ENCODE results near the gene TTLL8. TPM values are rescaled to one million over a fixed set of nuclear protein-coding genes. Genes with fewer than 3 reads are reported as not detected.

TTLL8 gene
- total RNA-seq, 1 experiment from 2014 or later, result not detected

DNA sequence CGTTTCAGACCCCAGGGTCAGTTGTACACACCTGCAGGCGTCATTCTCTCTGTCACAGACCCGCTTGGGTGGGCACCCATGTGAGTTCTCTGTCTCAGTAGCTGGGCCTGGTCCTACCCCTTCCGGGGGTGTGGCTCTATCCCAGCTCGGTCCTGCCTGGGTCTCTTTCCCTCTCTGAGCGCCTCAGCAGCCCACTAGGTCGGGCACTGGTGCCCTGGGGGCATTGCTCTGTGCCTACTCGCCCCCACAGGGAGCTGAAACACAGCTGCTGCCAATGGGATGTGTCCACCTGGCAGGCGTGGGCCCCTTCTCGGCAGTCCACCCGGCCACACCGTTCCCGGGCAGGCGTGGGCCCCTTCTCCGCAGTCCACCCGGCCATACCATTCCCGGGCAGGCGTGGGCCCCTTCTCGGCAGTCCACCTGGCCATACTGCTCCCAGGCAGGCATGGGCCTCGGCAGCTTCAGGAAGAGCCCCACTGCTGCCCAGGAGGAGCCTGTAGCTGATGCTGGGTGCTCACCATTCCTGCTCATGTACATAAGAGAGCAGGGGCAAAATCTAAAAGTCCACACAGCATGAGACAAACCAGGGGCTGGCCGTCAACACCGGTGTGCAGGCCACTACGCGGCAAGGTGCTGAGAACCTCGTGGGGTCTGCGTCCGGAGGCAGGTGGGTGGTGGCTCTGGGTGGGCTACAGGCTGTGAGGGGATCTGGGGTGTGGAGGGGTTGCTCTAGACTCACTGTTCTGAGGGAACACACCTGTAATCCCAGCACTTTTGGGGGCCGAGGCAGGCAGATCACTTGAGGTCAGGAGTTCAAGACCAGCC lies 14.8 kb upstream of the TTLL8 start:
- CTCF ChIA-PET, result no interaction called here
- no peaks in the 10 kb centered on the region for H3K36me3 ChIP-seq (ENCODE audit: control insufficient read depth, insufficient read depth, low read length)
- no peak for TF ChIP-seq TCF7L2 (IDR thresholded peaks at IDR 0.05; ENCODE audit: low read depth, low read length)
- TF ChIP-seq, protein P1, sequence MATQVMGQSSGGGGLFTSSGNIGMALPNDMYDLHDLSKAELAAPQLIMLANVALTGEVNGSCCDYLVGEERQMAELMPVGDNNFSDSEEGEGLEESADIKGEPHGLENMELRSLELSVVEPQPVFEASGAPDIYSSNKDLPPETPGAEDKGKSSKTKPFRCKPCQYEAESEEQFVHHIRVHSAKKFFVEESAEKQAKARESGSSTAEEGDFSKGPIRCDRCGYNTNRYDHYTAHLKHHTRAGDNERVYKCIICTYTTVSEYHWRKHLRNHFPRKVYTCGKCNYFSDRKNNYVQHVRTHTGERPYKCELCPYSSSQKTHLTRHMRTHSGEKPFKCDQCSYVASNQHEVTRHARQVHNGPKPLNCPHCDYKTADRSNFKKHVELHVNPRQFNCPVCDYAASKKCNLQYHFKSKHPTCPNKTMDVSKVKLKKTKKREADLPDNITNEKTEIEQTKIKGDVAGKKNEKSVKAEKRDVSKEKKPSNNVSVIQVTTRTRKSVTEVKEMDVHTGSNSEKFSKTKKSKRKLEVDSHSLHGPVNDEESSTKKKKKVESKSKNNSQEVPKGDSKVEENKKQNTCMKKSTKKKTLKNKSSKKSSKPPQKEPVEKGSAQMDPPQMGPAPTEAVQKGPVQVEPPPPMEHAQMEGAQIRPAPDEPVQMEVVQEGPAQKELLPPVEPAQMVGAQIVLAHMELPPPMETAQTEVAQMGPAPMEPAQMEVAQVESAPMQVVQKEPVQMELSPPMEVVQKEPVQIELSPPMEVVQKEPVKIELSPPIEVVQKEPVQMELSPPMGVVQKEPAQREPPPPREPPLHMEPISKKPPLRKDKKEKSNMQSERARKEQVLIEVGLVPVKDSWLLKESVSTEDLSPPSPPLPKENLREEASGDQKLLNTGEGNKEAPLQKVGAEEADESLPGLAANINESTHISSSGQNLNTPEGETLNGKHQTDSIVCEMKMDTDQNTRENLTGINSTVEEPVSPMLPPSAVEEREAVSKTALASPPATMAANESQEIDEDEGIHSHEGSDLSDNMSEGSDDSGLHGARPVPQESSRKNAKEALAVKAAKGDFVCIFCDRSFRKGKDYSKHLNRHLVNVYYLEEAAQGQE (IDR thresholded peaks at IDR 0.05; ENCODE audit: insufficient read depth in 1 of 2, low read depth in 2 of 2, low read length in 1 of 2), result no peak
- TF ChIP-seq, protein P2, sequence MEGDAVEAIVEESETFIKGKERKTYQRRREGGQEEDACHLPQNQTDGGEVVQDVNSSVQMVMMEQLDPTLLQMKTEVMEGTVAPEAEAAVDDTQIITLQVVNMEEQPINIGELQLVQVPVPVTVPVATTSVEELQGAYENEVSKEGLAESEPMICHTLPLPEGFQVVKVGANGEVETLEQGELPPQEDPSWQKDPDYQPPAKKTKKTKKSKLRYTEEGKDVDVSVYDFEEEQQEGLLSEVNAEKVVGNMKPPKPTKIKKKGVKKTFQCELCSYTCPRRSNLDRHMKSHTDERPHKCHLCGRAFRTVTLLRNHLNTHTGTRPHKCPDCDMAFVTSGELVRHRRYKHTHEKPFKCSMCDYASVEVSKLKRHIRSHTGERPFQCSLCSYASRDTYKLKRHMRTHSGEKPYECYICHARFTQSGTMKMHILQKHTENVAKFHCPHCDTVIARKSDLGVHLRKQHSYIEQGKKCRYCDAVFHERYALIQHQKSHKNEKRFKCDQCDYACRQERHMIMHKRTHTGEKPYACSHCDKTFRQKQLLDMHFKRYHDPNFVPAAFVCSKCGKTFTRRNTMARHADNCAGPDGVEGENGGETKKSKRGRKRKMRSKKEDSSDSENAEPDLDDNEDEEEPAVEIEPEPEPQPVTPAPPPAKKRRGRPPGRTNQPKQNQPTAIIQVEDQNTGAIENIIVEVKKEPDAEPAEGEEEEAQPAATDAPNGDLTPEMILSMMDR (IDR thresholded peaks at IDR 0.05), result no peak
- TF ChIP-seq POLR2AphosphoS5 (IDR thresholded peaks at IDR 0.05; ENCODE audit: low read depth, low read length), result no peak
- no peak for TF ChIP-seq SIN3A (IDR thresholded peaks at IDR 0.05; ENCODE audit: borderline replicate concordance, insufficient read depth, low read depth, low read length)

DNA sequence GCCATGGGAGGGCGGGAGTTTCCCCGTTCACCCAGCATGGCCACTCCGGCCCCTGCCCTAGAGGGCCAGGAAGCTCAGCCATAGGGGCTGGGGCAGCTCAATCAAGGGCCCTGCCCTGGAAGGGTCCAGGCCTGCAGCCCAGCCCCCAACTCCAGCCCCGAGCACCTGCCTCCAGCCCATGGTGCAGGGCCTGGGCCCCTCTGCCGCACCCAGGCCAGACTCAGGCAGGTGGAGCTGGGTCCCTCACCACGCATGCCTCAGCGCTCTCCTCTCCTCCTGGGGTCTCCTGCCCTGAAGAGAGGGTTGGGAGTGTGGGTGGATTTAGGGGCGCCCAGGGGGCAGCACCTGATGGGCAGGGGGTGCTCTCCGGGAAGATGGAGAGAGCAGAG lies 14.1 kb upstream of the TTLL8 start:
- CTCF ChIA-PET, result interaction anchor here (0.6 kb wide), 1 partner anchor 59 kb away, joined by 3 read pairs; no protein-coding TSS in a partner anchor
- no peaks in the 10 kb centered on the region for H3K9me3 ChIP-seq (ENCODE audit: control insufficient read depth, insufficient read depth, low read depth, low read length)
- TF ChIP-seq, protein P2 (IDR thresholded peaks at IDR 0.05), result no peak
- no peak for TF ChIP-seq SIN3A (IDR thresholded peaks at IDR 0.05; ENCODE audit: borderline replicate concordance, insufficient read depth, low read depth, low read length)
- no peak for TF ChIP-seq POLR2AphosphoS5 (IDR thresholded peaks at IDR 0.05; ENCODE audit: low read depth, low read length)
- no peak for TF ChIP-seq TCF7L2 (IDR thresholded peaks at IDR 0.05; ENCODE audit: low read depth, low read length)
- TF ChIP-seq, protein P1 (IDR thresholded peaks at IDR 0.05; ENCODE audit: insufficient read depth in 1 of 2, low read depth in 2 of 2, low read length in 1 of 2), result no peak
- in situ Hi-C loops (cut with HindIII; ENCODE audit: low pct_unique_long_range_greater_than_20kb, low sequenced_read_pairs), result no loop called here
- no peaks in the 10 kb centered on the region for H3K27me3 ChIP-seq (ENCODE audit: control insufficient read depth, insufficient read depth, low read length)
- no peaks in the 10 kb centered on the region for H3K4me1 ChIP-seq (ENCODE audit: control insufficient read depth, insufficient read depth, low read length)
- BruUV-seq (replicated peaks), result no TSS peak
- H3K27ac ChIP-seq (ENCODE audit: low read length), result no peak overlapping the region
- H3K4me3 ChIP-seq (ENCODE audit: low read depth in 2 of 2, low read length in 2 of 2), result no peak overlapping the region
- DNase-seq (ENCODE audit: low read depth, low spot score), result no peak
- no peak for ATAC-seq
- intact Hi-C loops (cut with micrococcal nuclease; ENCODE audit: unreplicated experiment), result no loop called here
- H3K36me3 ChIP-seq (ENCODE audit: control insufficient read depth, insufficient read depth, low read length), result no peaks in the 10 kb centered on the region
- POLR2A ChIA-PET, result no interaction called here

More for the DNA sequence above, 14.8 kb upstream of the TTLL8 start:
- ATAC-seq (peak; percentile 56), DNase-seq (ENCODE audit: low read depth, low spot score) (no peak)
- intact Hi-C loops (cut with micrococcal nuclease; ENCODE audit: unreplicated experiment) (no loop called here), in situ Hi-C loops (cut with HindIII; ENCODE audit: low pct_unique_long_range_greater_than_20kb, low sequenced_read_pairs) (no loop called here)
- POLR2A ChIA-PET, result no interaction called here
- H3K4me1 ChIP-seq (ENCODE audit: control insufficient read depth, insufficient read depth, low read length), result no peaks in the 10 kb centered on the region
- H3K4me3 ChIP-seq (ENCODE audit: low read depth in 2 of 2, low read length in 2 of 2), result no peak overlapping the region
- no peaks in the 10 kb centered on the region for H3K9me3 ChIP-seq (ENCODE audit: control insufficient read depth, insufficient read depth, low read depth, low read length)
- H3K27ac ChIP-seq (ENCODE audit: low read length), result no peak overlapping the region
- H3K27me3 ChIP-seq (ENCODE audit: control insufficient read depth, insufficient read depth, low read length), result no peaks in the 10 kb centered on the region
- BruUV-seq (replicated peaks), result no TSS peak

Data from Panc1 (cell line).